Measurements from ENCODE around the gene MVB12A. TPM values are rescaled to one million over a fixed set of nuclear protein-coding genes. Genes with fewer than 3 reads are reported as not detected.

Gene MVB12A
- total and polyA plus RNA-seq, 2 of the 8 experiments (the other 6 are each of a cell fraction or from before 2014, with no cell fraction given), result 37.9 to 76.6 TPM

DNA sequence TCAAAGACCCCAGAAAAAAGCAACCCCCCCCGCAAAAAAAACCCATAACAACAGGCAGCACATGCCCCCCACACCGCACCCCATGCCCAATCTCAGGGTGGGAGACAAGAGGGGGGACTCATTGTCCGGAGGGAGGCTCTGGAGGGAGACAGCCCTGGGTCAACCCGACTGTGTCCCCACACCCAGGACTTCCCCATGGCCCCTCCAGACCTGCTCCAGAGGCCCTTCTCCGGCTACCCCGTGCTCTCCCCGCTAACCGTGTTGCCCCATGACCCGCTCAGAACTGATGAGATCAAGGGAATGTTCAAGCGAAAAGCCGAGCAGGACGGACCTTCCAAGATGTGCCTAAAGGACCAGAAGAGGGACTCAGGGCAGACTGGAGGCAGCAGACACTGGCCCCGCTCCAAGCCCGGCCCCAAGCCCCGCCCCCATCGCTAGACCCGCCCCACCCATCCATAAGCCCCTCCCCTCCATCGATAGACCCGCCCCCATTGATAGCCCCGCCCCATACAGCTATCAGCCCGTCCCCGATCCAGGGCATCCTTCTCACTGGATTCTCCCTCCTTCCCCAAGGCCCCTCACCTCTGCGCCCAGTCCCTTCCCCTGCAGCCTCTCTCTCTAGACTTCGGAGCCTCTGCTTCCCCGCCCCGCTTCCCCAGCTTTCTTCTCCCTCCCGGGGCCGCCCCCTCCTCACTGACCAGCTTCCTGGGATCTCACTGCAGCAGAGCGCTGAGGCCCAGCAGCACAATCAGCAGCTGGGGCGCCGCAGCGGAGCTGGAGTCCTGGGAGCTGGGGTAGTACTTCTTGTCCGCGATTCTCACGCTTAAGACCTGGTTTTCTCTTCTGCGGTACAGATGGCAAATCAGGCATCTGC lies 16.6 kb upstream of the MVB12A start:
- H3K9ac ChIP-seq (replicated peaks in 1 of 4; ENCODE audit: extremely low read depth in 1 of 4, low read depth in 3 of 4, low read length in 3 of 4), result peak overlapping the region in 3 of 4 experiments; percentile 38 to 60 (median 51); a peak in 3 of 7 replicates
- H2BK15ac ChIP-seq (ENCODE audit: low read length), result no peak overlapping the region
- H3K4me3 ChIP-seq (ENCODE audit: extremely low read depth in 1 of 4, insufficient read depth in 2 of 4, low read depth in 3 of 4, low read length in 4 of 4), result peak overlapping the region; percentile 44 to 75 (median 57)
- no peaks in the 10 kb centered on the region for H4K20me1 ChIP-seq (replicated peaks in 1 of 2; ENCODE audit: control insufficient read depth in 1 of 2, insufficient read depth in 2 of 2, low read length in 2 of 2)
- no peak overlapping the region for H3K27ac ChIP-seq (ENCODE audit: low read depth, low read length)
- H2BK5ac ChIP-seq (ENCODE audit: low read depth, low read length), result peak overlapping the region; percentile 60
- no peak for FAIRE-seq
- H3K4ac ChIP-seq (replicated peaks; ENCODE audit: insufficient read length, low read depth, low read length), result no peak overlapping the region
- ChIA-PET CTCF (ENCODE audit: partially characterized antibody) (interaction anchor here (0.6 to 1.8 kb wide), 7 partner anchors 9 to 233 kb away, joined by 3 to 6 read pairs (median 3); no protein-coding TSS in a partner anchor), POLR2A (ENCODE audit: partially characterized antibody) (interaction anchor here (0.6 to 4.9 kb wide), 10 partner anchors 10 to 120 kb away, joined by 3 to 44 read pairs (median 3); partner anchors contain the start of gene MVB12A)
- no peak overlapping the region for H2AFZ ChIP-seq (ENCODE audit: low read length)
- peaks cover 10% of the 10 kb centered on the region; the same call in 1 of the 2 replicates for H3K23me2 ChIP-seq (ENCODE audit: low read depth, low read length)
- DNase-seq (ENCODE audit: low read depth in 1 of 2, low spot score in 2 of 2), result peak in 1 of 2 experiments; percentile 88
- no peak overlapping the region for H3K14ac ChIP-seq (ENCODE audit: insufficient read length)
- H3K27me3 ChIP-seq (replicated peaks in 1 of 4; ENCODE audit: control insufficient read depth in 3 of 4, extremely low read depth in 1 of 4, insufficient read depth in 3 of 4, low read length in 3 of 4), result no peaks in the 10 kb centered on the region; a peak in 1 of 7 replicates
- H3K18ac ChIP-seq (ENCODE audit: extremely low read depth, low read length), result no peak overlapping the region; the same call in 1 of the 2 replicates
- peak overlapping the region; percentile 18 for H4K5ac ChIP-seq (ENCODE audit: insufficient read length, low read depth, low read length)
- 34% methylated on average over 9 of the region's 36 CpGs; no CpG with 5 or more reads in 1 of the 2 experiments for WGBS, 2 experiments (ENCODE audit: extremely low coverage in 1 of 2, insufficient coverage in 1 of 2, insufficient read length in 1 of 2, insufficient replicate concordance in 2 of 2, low coverage in 1 of 2, low lambda C conversion rate in 2 of 2, missing lambda C conversion rate in 1 of 2)
- peaks cover 0 to 20% (median 1%) of the 10 kb centered on the region in 4 experiments; a peak in 3 of 8 replicates for H3K36me3 ChIP-seq (ENCODE audit: control insufficient read depth in 2 of 4, insufficient read depth in 4 of 4, low read length in 3 of 4)
- no peak overlapping the region for H2BK20ac ChIP-seq (ENCODE audit: low read length)
- peak overlapping the region; percentile 74 for H4K91ac ChIP-seq (replicated peaks; ENCODE audit: insufficient read length, low read length)
- no peak overlapping the region for H3K23ac ChIP-seq (ENCODE audit: insufficient read length)
- H3K4me2 ChIP-seq (ENCODE audit: insufficient read depth in 1 of 2, low read depth in 2 of 2, low read length in 2 of 2), result peak overlapping the region; percentile 77 to 79
- no peak overlapping the region for H2BK120ac ChIP-seq (replicated peaks; ENCODE audit: low read depth, low read length)
- H3K79me1 ChIP-seq (ENCODE audit: low read depth, low read length), result no peaks in the 10 kb centered on the region; the same call in 1 of the 2 replicates
- H2BK12ac ChIP-seq (ENCODE audit: low read depth, low read length), result peak overlapping the region; percentile 84; the same call in 1 of the 2 replicates
- H3K79me2 ChIP-seq (ENCODE audit: control insufficient read depth in 1 of 2, insufficient read depth in 2 of 2, low read length in 2 of 2), result peaks cover 0 to 4% of the 10 kb centered on the region in 2 experiments; a peak in 1 of 4 replicates
- peaks cover 4 to 23% (median 13%) of the 10 kb centered on the region in 4 experiments for H3K4me1 ChIP-seq (replicated peaks in 1 of 4; ENCODE audit: control insufficient read depth in 3 of 4, insufficient read depth in 4 of 4, low read length in 3 of 4)
- H3K9me3 ChIP-seq (ENCODE audit: insufficient read depth in 2 of 2, low read depth in 1 of 2, low read length in 1 of 2), result no peaks in the 10 kb centered on the region
- no peak overlapping the region; the same call in 1 of the 2 replicates for H4K8ac ChIP-seq (ENCODE audit: extremely low read depth, insufficient read depth, low read length)
- TF ChIP-seq BRCA1 (IDR thresholded peaks at IDR 0.05; ENCODE audit: low read depth, low read length) (no peak), KDM1A (IDR thresholded peaks at IDR 0.05; ENCODE audit: borderline replicate concordance, low read length) (no peak), RBBP5 (IDR thresholded peaks at IDR 0.05; ENCODE audit: borderline replicate concordance, low read depth, low read length) (0 out of 2 replicates have a peak, but pooled peaks have one; percentile 25), SIX5 (IDR thresholded peaks at IDR 0.05; ENCODE audit: low read depth, low read length) (no peak), TAF1 (IDR thresholded peaks at IDR 0.05; ENCODE audit: low read depth, low read length) (peak; percentile 69), POLR2A (IDR thresholded peaks at IDR 0.05; ENCODE audit: control extremely low read depth in 1 of 2, low read depth in 2 of 2, low read length in 2 of 2) (peak; percentile 17 to 27; a peak in 2 of 3 replicates), JUN (IDR thresholded peaks at IDR 0.05; ENCODE audit: low read depth, low read length) (no peak)
- no peak overlapping the region for H3K56ac ChIP-seq (replicated peaks; ENCODE audit: insufficient read length, low read depth, low read length)
- H2AK5ac ChIP-seq (ENCODE audit: low read depth, low read length), result no peak overlapping the region
